ENCODE measurements around the gene ATP6V1D. TPM values are rescaled to one million over a fixed set of nuclear protein-coding genes. Genes with fewer than 3 reads are reported as not detected.

The ATP6V1D gene
- total and polyA plus RNA-seq, 2 experiments from 2014 or later = 61.5 to 105 TPM

DNA sequence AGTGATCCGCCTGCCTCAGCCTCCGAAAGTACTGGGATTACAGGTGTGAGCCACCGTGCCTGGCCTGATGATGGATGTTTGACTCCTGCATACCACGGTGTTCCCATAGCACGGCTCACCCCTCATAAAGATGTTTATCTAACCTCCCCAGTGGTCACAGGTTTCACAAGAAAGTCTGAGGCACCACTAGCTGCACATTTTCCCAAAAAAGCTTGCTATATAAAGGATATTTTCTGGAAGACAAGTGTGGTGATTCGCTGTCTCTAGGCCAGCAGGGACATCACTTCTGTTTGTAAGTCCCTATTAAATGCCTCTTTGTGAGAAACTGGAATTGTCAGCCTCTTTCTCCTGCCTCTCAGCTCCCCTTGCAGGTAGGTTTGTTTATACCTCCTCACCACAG is 34.1 kb upstream of the ATP6V1D start:
- Histone ChIP-seq H3K4me1 (ENCODE audit: insufficient read depth) (no peaks in the 10 kb centered on the region), H3K79me2 (replicated peaks; ENCODE audit: insufficient read depth) (no peaks in the 10 kb centered on the region), H3F3A (replicated peaks; ENCODE audit: low read depth) (no peaks in the 10 kb centered on the region), H3K4me2 (no peak overlapping the region), H4K20me1 (replicated peaks; ENCODE audit: insufficient read depth) (no peaks in the 10 kb centered on the region), H3K27me3 (ENCODE audit: insufficient read depth) (no peaks in the 10 kb centered on the region), H3K4me3 (no peak overlapping the region), H3K27ac (ENCODE audit: low read depth) (no peak overlapping the region), H3K9me2 (ENCODE audit: insufficient read depth) (no peaks in the 10 kb centered on the region), H3K36me3 (ENCODE audit: insufficient read depth) (no peaks in the 10 kb centered on the region), H2AFZ (no peak overlapping the region)
- no peaks in the 10 kb centered on the region for H3K36me3 Mint-ChIP-seq (ENCODE audit: low read depth)
- H3K4me1 Mint-ChIP-seq = peaks cover 4% of the 10 kb centered on the region
- H3K4me3 Mint-ChIP-seq = no peak overlapping the region
- peaks cover 14% of the 10 kb centered on the region for H3K27me3 Mint-ChIP-seq (ENCODE audit: insufficient read depth, low read depth, poor library complexity)
- no peak for TF ChIP-seq ZNF331 (CRISPR knock-in tag; IDR thresholded peaks at IDR 0.05; ENCODE audit: low read depth)
- TF ChIP-seq, protein P1, sequence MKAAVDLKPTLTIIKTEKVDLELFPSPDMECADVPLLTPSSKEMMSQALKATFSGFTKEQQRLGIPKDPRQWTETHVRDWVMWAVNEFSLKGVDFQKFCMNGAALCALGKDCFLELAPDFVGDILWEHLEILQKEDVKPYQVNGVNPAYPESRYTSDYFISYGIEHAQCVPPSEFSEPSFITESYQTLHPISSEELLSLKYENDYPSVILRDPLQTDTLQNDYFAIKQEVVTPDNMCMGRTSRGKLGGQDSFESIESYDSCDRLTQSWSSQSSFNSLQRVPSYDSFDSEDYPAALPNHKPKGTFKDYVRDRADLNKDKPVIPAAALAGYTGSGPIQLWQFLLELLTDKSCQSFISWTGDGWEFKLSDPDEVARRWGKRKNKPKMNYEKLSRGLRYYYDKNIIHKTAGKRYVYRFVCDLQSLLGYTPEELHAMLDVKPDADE (IDR thresholded peaks at IDR 0.05) = no peak
- TF ChIP-seq CREB1 (CRISPR knock-in tag; IDR thresholded peaks at IDR 0.05; ENCODE audit: low read depth) = no peak
- TF ChIP-seq, protein P2, sequence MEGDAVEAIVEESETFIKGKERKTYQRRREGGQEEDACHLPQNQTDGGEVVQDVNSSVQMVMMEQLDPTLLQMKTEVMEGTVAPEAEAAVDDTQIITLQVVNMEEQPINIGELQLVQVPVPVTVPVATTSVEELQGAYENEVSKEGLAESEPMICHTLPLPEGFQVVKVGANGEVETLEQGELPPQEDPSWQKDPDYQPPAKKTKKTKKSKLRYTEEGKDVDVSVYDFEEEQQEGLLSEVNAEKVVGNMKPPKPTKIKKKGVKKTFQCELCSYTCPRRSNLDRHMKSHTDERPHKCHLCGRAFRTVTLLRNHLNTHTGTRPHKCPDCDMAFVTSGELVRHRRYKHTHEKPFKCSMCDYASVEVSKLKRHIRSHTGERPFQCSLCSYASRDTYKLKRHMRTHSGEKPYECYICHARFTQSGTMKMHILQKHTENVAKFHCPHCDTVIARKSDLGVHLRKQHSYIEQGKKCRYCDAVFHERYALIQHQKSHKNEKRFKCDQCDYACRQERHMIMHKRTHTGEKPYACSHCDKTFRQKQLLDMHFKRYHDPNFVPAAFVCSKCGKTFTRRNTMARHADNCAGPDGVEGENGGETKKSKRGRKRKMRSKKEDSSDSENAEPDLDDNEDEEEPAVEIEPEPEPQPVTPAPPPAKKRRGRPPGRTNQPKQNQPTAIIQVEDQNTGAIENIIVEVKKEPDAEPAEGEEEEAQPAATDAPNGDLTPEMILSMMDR (conservative IDR thresholded peaks at IDR 0.05; ENCODE audit: low read depth in 2 of 2) = no peak
- no peak for TF ChIP-seq JUNB (IDR thresholded peaks at IDR 0.05; ENCODE audit: unreplicated experiment)
- TF ChIP-seq EZH2phosphoT487 (IDR thresholded peaks at IDR 0.05; ENCODE audit: unreplicated experiment) = no peak
- no peak for TF ChIP-seq ZNF114 (CRISPR knock-in tag; IDR thresholded peaks at IDR 0.05)
- no peak for TF ChIP-seq NANOG (IDR thresholded peaks at IDR 0.05; ENCODE audit: borderline replicate concordance)
- no peak for TF ChIP-seq POLR2AphosphoS5 (IDR thresholded peaks at IDR 0.05; ENCODE audit: low read depth)
- no peak for TF ChIP-seq EZH2 (IDR thresholded peaks at IDR 0.05; ENCODE audit: low read depth, unreplicated experiment)
- TF ChIP-seq STAT1 (IDR thresholded peaks at IDR 0.05; ENCODE audit: unreplicated experiment) = no peak
- H3K27ac Mint-ChIP-seq = no peak overlapping the region
- ATAC-seq = no peak
- H3K9me3 Mint-ChIP-seq = no peaks in the 10 kb centered on the region
- DNase-seq (ENCODE audit: low spot score) = no peak

DNA sequence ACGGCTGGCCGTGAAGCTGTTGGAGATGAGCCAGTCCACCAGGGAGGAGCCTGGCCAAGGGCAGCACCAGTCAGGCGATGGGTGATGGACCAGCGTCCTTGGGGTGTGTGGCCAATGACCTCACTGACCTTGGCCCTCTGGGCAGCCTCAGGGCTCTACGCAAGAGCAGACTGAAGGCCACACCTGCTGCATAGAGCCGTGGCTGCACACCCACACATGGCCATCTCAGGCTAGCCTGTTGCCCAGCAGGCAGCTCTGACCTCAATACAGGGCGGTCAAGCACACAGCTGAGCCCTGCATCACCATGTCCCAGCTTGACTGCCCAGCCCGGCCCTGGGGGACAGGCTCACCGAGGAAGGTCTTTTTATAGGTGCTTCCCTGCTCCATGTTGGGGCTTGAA is 33.2 kb upstream of the ATP6V1D start:
- H3K4me1 Mint-ChIP-seq = peaks cover 4% of the 10 kb centered on the region
- peaks cover 14% of the 10 kb centered on the region for H3K27me3 Mint-ChIP-seq (ENCODE audit: insufficient read depth, low read depth, poor library complexity)
- no peaks in the 10 kb centered on the region for H3K4me1 ChIP-seq (ENCODE audit: insufficient read depth)
- DNase-seq (ENCODE audit: low spot score) (no peak), ATAC-seq (no peak)
- no peaks in the 10 kb centered on the region for H3K9me2 ChIP-seq (ENCODE audit: insufficient read depth)
- H3K79me2 ChIP-seq (replicated peaks; ENCODE audit: insufficient read depth) = no peaks in the 10 kb centered on the region
- H3K36me3 ChIP-seq (ENCODE audit: insufficient read depth) = no peaks in the 10 kb centered on the region
- H3K4me3 ChIP-seq = no peak overlapping the region
- no peaks in the 10 kb centered on the region for H3K27me3 ChIP-seq (ENCODE audit: insufficient read depth)
- H3K4me2 ChIP-seq = no peak overlapping the region
- no peak overlapping the region for H3K27ac Mint-ChIP-seq
- no peaks in the 10 kb centered on the region for H3K36me3 Mint-ChIP-seq (ENCODE audit: low read depth)
- TF ChIP-seq, protein P3, sequence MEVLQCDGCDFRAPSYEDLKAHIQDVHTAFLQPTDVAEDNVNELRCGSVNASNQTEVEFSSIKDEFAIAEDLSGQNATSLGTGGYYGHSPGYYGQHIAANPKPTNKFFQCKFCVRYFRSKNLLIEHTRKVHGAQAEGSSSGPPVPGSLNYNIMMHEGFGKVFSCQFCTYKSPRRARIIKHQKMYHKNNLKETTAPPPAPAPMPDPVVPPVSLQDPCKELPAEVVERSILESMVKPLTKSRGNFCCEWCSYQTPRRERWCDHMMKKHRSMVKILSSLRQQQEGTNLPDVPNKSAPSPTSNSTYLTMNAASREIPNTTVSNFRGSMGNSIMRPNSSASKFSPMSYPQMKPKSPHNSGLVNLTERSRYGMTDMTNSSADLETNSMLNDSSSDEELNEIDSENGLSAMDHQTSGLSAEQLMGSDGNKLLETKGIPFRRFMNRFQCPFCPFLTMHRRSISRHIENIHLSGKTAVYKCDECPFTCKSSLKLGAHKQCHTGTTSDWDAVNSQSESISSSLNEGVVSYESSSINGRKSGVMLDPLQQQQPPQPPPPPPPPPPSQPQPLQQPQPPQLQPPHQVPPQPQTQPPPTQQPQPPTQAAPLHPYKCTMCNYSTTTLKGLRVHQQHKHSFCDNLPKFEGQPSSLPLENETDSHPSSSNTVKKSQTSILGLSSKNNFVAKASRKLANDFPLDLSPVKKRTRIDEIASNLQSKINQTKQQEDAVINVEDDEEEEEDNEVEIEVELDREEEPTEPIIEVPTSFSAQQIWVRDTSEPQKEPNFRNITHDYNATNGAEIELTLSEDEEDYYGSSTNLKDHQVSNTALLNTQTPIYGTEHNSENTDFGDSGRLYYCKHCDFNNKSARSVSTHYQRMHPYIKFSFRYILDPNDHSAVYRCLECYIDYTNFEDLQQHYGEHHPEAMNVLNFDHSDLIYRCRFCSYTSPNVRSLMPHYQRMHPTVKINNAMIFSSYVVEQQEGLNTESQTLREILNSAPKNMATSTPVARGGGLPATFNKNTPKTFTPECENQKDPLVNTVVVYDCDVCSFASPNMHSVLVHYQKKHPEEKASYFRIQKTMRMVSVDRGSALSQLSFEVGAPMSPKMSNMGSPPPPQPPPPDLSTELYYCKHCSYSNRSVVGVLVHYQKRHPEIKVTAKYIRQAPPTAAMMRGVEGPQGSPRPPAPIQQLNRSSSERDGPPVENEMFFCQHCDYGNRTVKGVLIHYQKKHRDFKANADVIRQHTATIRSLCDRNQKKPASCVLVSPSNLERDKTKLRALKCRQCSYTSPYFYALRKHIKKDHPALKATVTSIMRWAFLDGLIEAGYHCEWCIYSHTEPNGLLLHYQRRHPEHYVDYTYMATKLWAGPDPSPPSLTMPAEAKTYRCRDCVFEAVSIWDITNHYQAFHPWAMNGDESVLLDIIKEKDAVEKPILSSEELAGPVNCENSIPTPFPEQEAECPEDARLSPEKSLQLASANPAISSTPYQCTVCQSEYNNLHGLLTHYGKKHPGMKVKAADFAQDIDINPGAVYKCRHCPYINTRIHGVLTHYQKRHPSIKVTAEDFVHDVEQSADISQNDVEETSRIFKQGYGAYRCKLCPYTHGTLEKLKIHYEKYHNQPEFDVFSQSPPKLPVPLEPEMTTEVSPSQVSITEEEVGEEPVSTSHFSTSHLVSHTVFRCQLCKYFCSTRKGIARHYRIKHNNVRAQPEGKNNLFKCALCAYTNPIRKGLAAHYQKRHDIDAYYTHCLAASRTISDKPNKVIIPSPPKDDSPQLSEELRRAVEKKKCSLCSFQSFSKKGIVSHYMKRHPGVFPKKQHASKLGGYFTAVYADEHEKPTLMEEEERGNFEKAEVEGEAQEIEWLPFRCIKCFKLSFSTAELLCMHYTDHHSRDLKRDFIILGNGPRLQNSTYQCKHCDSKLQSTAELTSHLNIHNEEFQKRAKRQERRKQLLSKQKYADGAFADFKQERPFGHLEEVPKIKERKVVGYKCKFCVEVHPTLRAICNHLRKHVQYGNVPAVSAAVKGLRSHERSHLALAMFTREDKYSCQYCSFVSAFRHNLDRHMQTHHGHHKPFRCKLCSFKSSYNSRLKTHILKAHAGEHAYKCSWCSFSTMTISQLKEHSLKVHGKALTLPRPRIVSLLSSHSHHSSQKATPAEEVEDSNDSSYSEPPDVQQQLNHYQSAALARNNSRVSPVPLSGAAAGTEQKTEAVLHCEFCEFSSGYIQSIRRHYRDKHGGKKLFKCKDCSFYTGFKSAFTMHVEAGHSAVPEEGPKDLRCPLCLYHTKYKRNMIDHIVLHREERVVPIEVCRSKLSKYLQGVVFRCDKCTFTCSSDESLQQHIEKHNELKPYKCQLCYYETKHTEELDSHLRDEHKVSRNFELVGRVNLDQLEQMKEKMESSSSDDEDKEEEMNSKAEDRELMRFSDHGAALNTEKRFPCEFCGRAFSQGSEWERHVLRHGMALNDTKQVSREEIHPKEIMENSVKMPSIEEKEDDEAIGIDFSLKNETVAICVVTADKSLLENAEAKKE (CRISPR knock-in tag; IDR thresholded peaks at IDR 0.05) = no peak
- H3F3A ChIP-seq (replicated peaks; ENCODE audit: low read depth) = no peaks in the 10 kb centered on the region
- no peaks in the 10 kb centered on the region for H3K9me3 Mint-ChIP-seq
- no peak overlapping the region for H3K27ac ChIP-seq (ENCODE audit: low read depth)
- no peak overlapping the region for H3K4me3 Mint-ChIP-seq
- H2AFZ ChIP-seq = no peak overlapping the region
- no peaks in the 10 kb centered on the region for H4K20me1 ChIP-seq (replicated peaks; ENCODE audit: insufficient read depth)

Measured in GM23338 (cell line).